Mesendoderm (in vitro differentiated cells): Measurements from ENCODE around the gene PLPP1.

Source experiments
- small RNA-seq: library from polyadenylated mRNA; stranded (forward); fragments of <200 nt; extraction: miRNeasy Mini kit (QIAGEN cat#:217004); gene quantifications from one replicate; pipeline ENCODE3, GENCODE V24; 2013; ENCODE audit not compliant: insufficient read depth

The PLPP1 gene

Small RNA genes within 50 kb of the gene (small RNA-seq; reads per million reads assigned to genes)
- gene MIR5687, result 2.3 reads per million, percentile 28 among the genes with 10 or more reads in this experiment
